Activated gamma-delta T cell (primary cell): ENCODE measurements around the gene DYRK3.
A peak's percentile ranks its signal among the peaks of the same experiment; 100 is the strongest.
"Not testable (repeated sequence)": the region's sequence is repeated elsewhere in the genome, so short reads cannot be mapped to it uniquely, and the experiment has no call there.

Experiments used
- DNase-seq: peaks from one replicate; lab custom pipeline; 2025; lab: John Stamatoyannopoulos, UW

The DYRK3 gene

DNA sequence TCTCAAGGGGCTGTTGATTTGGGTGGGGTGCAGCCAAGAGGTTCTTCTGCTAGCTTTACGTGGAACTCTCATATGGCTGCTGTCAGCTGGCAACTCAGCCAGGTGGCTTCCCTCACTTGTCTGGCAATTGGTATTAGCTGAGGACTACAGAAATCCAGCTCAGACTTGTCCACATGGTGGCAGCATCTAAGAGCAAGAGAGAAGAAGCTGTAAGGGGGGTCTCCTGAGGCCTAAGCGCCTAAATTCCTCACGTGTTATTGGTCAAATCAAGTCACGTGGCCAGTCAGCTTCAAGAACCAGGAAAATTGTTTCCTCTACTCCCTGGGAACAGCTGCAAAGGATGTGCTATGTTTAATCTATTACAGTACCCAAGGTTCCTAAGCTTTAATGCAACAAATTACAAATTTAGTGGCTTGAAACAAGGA, 4.2 kb upstream of the DYRK3 start:
- no peak for DNase-seq

DNA sequence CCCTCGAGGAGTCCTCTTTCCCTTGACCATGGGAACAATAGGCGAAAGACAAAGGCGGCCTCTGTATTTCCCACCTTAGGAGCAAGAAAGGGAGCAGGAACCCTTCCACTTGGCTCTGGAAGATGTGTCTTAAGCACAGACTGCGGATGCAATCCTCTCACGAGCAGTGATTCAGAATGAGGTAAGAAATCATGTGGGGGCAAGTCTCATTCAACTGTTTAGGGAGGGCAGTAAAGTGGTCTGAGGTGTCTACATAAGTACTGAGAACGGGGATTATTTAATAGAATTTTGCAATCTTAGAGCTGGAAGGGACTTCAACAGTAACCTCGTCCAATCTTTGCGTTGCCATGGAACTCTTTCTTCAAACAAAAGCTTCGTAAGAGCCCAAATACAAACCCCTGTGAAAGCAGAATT, 1.6 kb upstream of the DYRK3 start:
- no peak for DNase-seq

DNA sequence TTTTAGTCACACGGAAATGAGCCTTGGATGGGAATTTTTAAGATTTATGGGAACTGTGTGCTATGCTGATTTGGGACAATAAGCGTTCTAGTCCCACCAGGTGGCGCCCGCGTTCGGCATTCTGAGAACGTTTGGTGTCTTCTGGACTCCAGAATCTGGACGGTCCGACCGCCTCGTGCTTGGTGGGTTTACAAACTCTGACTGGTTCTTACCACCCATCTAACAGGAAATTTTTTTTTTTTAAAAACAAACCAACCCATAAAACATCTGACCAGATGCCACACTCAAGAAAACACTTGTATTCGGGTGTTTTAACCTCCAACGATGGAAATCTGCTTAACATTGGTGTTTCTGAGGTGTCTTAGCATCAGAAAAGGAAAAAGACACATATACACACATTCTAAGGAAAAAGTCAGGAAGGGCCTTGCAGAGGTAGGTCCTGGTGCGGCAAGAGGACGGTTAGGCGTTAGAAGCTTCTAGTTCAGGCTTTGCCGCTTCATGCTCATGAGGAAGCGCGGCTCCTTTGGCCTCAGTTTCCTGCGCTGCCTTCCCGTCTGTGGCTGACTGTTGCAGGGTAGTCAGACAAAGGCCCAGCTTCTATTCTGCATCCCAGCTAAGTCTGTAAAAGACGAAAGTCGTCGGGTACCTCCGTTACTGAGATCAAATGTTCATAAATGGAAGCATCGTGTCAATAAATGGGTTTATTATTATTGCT, 814 bp upstream of the DYRK3 start:
- DNase-seq: peak; percentile 37

- no peak for DNase-seq
These were observed 626 bp downstream of the DYRK3 start for GRCh38 chr1:206635978-206636345.

GRCh38 chr1:206636671-206637070, 1.3 kb downstream of the DYRK3 start:
- no peak for DNase-seq

DNA sequence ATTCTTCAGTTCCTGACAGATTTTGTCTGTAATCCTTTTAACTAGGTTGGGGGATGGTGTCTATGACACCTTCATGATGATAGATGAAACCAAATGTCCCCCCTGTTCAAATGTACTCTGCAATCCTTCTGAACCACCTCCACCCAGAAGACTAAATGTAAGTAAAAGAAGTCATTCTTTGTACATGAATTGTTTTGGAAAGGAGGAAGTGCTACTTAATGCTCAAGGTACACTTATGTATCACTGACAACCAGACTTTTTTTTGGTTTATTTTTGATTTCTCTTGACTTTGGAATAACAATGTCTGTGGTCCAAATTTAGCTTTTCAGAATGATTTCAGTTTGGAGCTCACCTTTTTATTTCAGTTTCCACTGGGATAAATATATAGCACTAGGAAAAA, 2.3 kb downstream of the DYRK3 start:
- no peak for DNase-seq

- not testable (repeated sequence) for DNase-seq
These were observed 6.7 kb downstream of the DYRK3 start for GRCh38 chr1:206642074-206642473.

DNA sequence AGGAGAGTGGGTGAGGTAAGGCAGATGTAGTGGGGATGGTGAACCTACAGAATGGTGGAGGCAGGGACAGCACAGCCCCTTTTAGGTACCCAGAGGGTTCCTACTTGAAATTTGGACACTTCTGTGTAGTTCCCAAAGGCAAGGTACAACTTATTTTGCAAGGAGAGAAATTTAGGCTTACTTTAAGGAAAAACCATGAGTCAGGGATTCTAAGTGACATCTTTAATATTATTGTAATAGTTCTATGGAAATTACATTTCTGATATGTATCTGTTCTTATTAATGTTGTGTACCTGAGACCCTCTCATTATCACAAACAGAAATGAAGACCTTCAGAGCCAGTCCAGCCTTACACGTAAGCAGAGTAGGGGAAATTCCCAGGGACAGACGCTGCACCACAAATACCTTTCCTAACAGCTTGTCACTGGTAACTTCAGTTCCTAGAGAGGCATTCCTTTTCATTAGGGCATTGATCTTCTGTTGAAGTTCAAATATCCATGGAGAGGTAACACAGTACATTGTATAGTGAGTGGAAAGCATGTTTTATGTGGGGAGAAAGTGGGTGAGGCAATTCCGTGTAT, 7.9 kb downstream of the DYRK3 start:
- DNase-seq: no peak

- no peak for DNase-seq
These were observed 11.2 kb downstream of the DYRK3 start for GRCh38 chr1:206646504-206646903.

DNA sequence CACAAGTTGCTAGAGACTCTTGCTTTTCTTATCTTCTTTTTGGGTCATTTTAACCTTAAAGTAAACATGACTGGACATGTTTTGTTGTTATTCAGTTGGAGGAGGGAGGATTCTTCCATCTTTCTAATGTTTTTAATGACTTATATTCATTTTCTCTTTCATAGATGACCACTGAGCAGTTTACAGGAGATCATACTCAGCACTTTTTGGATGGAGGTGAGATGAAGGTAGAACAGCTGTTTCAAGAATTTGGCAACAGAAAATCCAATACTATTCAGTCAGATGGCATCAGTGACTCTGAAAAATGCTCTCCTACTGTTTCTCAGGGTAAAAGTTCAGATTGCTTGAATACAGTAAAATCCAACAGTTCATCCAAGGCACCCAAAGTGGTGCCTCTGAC, 11.9 kb downstream of the DYRK3 start:
- DNase-seq: no peak

GRCh38 chr1:206649261-206649921, 14.1 kb downstream of the DYRK3 start:
- DNase-seq: no peak

- DNase-seq: no peak
These were observed 15.7 kb downstream of the DYRK3 start for GRCh38 chr1:206651014-206651413.

DNA sequence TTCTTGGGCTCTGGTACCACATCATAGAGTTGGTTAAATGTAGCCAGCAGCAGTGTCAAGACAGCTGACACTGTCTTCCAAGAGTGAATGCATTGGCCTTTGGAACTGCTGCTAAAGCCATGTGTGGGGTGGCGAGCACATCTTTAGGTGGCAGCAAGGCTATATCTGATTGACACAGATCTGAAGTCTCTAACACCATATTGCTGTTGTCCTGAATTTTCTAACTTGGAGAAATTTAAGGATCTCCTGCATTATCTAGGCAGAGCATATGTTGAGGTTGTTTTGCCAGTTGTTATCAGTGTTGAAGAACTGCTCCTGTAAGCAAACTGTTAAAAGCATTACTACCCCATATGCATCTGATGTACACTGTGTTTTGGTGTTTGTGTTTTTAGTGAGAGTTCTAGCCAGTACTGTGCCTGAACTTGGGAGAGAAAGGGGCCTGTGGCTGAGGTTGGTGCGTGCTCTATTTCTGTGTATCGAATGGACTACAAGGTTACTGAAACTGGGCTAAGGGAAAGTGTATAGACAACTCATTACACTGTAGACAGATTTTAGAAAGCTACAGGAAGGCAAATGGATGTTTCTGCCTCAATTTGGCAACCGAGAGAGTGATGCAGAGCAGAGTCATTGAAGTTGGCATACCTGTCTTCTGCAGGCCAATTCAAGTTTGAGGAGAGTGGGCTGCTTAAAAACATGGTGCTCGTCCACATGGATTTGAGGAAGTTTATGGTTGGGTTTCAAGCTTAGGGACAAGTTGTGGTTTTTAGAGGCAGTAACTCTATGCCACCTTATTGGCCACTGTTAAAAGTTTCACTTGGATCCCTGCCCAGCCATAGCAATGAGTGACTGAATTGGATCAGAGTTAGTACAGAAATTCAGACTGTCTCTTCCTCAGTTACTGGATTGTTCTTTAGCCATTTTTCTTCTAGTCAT, 16.9 kb downstream of the DYRK3 start:
- DNase-seq: no peak

GRCh38 chr1:206653715-206654459, 18.6 kb downstream of the DYRK3 start:
- no peak for DNase-seq

DNA sequence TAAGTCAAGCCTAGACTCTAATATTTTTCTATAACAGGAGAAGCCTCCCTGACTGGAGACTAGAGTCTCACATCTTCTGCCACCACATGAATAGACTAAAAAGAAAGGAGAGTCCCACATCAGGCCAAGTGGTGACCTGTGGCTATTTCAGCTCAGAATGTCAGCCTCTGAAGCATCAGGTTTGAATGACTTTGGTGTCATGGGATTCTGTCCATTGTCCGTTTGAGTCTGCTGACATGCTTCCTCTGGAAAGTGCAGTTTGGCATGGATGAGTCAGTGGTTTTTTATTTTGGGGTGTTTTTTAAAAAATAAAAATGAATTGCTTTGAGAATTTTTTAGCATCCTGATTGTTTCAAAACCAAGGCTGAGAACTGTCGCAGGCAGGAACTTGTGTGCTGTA, 19.5 kb downstream of the DYRK3 start:
- DNase-seq: no peak

DNA sequence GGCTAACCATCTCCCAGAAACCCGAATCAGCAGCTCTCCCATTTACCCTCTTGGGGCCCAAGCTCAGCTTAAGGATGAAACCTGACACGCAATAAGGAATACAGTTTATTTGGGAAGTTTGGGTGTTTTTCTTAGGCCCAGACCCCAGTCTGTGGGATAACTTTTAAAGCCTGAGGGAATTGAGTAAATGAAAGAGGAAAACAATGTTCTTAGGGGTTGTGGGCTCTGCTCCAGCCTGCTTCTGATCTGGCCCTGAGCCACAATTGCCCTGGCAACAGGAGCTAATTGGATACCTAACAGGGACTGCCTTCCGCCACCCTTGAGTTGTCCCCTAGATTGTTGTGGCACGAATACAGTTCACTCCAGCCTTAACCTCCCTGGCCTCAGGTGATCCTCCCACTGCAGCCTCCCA, 20.1 kb downstream of the DYRK3 start:
- no peak for DNase-seq

DNA sequence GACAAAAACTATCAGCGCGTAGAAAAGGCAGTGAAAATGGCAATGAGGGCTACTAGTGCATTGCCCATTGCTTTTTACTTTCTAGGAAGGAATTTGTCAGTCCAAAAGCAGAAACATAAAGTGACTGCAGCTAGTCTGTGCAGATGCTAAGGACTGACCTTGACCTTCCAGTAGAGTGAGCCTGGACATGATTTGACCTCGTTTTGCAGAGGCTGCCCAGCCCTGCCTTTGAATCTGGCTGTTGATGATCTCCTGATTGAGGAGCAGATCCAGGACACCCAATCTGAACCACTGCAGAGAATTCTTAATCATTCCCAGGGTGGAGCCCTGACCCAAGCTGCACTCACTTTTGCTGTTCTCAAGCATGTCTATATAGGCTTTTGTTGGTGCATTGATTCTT, 21.6 kb downstream of the DYRK3 start:
- no peak for DNase-seq

DNA sequence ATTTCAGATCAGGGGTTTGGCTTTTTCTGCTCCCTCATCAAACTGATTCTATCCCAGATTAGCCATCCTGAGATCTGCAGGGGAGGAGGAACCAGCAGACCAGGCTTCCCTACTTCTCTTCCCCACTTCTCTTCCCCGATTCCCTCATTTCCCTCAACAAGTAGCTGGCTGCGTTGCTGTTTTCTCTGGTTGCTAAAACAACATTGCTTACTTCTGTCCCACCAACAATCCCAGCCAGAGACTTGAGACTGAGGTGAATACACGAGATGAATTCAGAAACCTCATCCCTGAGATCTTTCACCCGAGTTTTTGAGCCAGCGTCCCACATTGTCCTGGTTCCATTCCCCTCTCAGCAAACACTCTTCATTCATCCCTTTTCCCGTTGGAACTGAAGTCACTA, 22.4 kb downstream of the DYRK3 start:
- no peak for DNase-seq

GRCh38 chr1:206658264-206658980, 23.1 kb downstream of the DYRK3 start:
- no peak for DNase-seq

- no peak for DNase-seq
These were observed 23.6 kb downstream of the DYRK3 start for GRCh38 chr1:206658981-206659273.

DNA sequence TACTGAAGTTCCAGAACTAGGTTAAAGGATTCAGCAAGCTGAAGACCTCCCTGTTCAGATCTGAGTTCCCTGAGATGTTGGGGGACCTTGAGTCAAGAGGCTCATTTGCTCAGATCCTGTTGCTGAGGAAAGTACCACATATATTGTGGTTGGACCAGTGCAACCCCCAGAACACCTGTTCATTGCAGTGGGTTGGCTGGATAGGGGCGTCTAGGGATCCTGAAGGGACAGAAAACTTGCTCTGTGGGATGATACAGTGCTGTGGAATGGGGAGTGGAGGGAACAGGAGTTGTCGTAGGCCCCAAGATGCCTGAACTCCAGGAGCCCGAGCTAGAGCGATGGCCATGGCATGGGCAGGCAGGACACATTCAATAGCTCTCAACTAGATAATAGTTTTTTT, 24.8 kb downstream of the DYRK3 start:
- no peak for DNase-seq
